Prostate gland (tissue), 2 donors: ENCODE results near the gene EIF4A2. TPM values are rescaled to one million over a fixed set of nuclear protein-coding genes. Genes with fewer than 3 reads are reported as not detected.

Source experiments
- DNase-seq: peaks from one replicate; pipeline ENCODE4 v3.0.0-alpha.2; 2019; ENCODE audit warnings: low spot score
- H3K27ac ChIP-seq, 2 donors: fragments of 200-600 bp; sonication (generic); 2 replicates each; pipeline ENCODE4 v1.5.1; 2017 to 2019
- H3K27me3 ChIP-seq: fragments of 200-600 bp; sonication (generic); replicated peaks from 2 replicates; pipeline ENCODE4 v1.5.1; 2019; ENCODE audit not compliant: insufficient read depth
- H3K36me3 ChIP-seq, 2 donors: fragments of 200-600 bp; sonication (generic); 1 replicate in 1 of 2; 2 replicates in 1 of 2; pipeline versions ENCODE4 v1.5.1 to v1.8.1; 2017 to 2019
- H3K4me1 ChIP-seq: fragments of 200-600 bp; sonication (generic); replicated peaks from 2 replicates; pipeline ENCODE4 v1.5.1; 2019
- H3K4me3 ChIP-seq, 2 donors: fragments of 200-600 bp; sonication (generic); 2 replicates each; pipeline ENCODE4 v1.5.1; 2017 to 2019
- H3K9me3 ChIP-seq: fragments of 200-600 bp; sonication (generic); 2 replicates; pipeline ENCODE4 v1.5.1; 2017
- CTCF ChIP-seq, 4 experiments: fragments of 200-600 bp in 2 of 4; fragments of 450-650 bp in 2 of 4; sonication (generic) in 2 of 4; IDR thresholded peaks; 1 replicate in 3 of 4; 2 replicates in 1 of 4; pipeline ENCODE4 v1.5.1; 2016 to 2019; ENCODE audit warnings: antibody characterized with exemption in 4 of 4, mild to moderate bottlenecking in 2 of 4, moderate library complexity in 2 of 4
- POLR2A ChIP-seq: fragments of 450-650 bp; IDR thresholded peaks from one replicate; pipeline ENCODE4 v1.6.1; 2016; ENCODE audit warnings: antibody characterized with exemption, mild to moderate bottlenecking
- POLR2AphosphoS5 ChIP-seq: sonication (generic); formaldehyde crosslinking; IDR thresholded peaks from one replicate; pipeline ENCODE4 v1.6.1; 2017; ENCODE audit warnings: antibody characterized with exemption
- WGBS: methylation state at CpG from one replicate; pipeline ENCODE4 v1.1.5; 2018; 5-methylcytosine and 5-hydroxymethylcytosine counted together
- intact Hi-C: fragments of 100-400 bp; cut with DNase I; formaldehyde crosslinking; loops from one replicate; pipeline ENCODE4 v1.14.2; 2022
- total RNA-seq, 2 donors: library from RNA; depleted of rRNA; stranded (reverse); fragments of >200 nt; gene quantifications; one replicate each; pipeline ENCODE4 v1.1.0, GENCODE V29; 2016

Gene EIF4A2
- total RNA-seq, 2 donors from 2014 or later = 291 to 402 TPM

DNA sequence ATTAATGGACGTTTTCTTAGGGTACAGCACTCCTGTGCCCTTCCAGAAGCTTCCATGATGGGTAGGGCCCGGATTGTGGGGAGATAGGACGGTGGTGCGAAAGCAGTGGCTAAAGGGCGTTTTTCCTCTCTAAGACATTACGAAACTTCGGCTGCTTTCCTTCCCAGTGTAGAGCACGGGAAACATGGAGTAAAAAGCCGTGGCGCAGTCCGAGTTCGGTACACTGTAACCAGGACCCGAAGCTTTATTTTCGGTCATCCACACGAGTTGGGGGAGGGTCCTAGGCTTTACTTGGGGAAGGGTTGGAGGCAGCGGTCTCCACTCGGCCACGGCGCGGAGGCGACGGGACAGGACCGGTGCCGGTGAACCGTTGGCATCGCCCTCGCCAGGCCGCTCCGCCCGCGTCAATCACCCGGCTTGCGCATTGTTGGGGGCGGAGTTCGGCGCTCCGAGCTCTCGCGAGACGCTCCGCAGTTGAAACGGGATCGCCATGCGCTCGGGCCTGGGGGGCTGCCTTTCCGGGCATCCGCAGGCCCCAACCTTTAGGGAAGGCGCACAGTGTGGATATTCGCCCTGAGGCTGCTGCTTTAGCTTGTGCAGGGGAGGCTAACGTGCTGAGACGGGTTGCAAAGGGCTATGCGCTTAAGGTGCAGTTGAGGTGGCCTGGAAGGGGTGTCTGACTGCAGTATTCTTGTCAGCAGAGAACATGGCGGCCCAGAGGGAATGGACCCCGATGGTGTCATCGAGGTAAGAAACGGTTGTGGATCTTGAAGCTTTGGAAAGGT is 546 bp downstream of the EIF4A2 start:
- Histone ChIP-seq H3K36me3 (peaks cover 0 to 24% of the 10 kb centered on the region in 2 donors), H3K4me1 (peaks cover 11% of the 10 kb centered on the region), H3K27me3 (no peaks in the 10 kb centered on the region), H3K4me3 (peak overlapping the region; percentile 78 to 88), H3K9me3 (no peaks in the 10 kb centered on the region), H3K27ac (peak overlapping the region; percentile 99)
- intact Hi-C loops = loop anchor here (2.0 to 10.0 kb wide), 3 partner anchors 23 to 849 kb away; partner anchors contain the start of genes DNAJB11, RFC4 and TRA2B
- WGBS = under 1% methylated on average over 56 of the region's 56 CpGs
- TF ChIP-seq CTCF (IDR thresholded peaks at IDR 0.05) = no peak
- peak; percentile 89 for TF ChIP-seq POLR2A
- peak; percentile 90 for TF ChIP-seq POLR2AphosphoS5
- DNase-seq = peak; percentile 84

DNA sequence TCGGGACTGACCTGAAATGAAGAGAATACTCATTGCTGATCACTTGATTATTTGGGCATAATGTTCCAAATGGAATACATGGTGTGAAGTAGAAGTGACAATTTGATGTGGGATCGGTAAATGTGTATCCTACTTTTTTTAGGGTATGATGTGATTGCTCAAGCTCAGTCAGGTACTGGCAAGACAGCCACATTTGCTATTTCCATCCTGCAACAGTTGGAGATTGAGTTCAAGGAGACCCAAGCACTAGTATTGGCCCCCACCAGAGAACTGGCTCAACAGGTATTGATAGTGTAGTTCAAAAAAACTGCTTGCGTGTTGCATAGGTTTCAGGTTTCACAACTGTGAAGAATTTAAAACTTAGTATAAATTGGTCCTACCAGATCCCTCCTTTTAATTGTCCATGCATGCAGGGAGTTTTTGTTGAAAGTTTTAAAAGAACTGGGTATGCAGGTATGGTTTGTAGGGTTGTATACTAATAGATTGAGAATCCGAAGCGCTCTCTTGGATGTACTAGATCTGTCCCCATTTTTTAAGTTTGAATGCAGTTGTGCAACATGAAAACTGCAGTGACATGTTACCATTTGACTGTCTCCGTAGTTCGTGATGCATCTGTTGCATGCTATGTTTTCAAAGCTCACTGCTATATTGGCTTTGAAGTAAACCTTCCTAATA is 1.6 kb downstream of the EIF4A2 start:
- peaks cover 0 to 29% of the 10 kb centered on the region in 2 donors for H3K36me3 ChIP-seq
- H3K27ac ChIP-seq = peak overlapping the region; percentile 99
- peaks cover 11% of the 10 kb centered on the region for H3K4me1 ChIP-seq
- TF ChIP-seq CTCF (IDR thresholded peaks at IDR 0.05) (no peak), POLR2AphosphoS5 (no peak), POLR2A (no peak)
- H3K9me3 ChIP-seq = no peaks in the 10 kb centered on the region
- H3K4me3 ChIP-seq = peak overlapping the region; percentile 78 to 88
- DNase-seq = no peak
- intact Hi-C loops = loop anchor here (10.0 kb wide), 2 partner anchors 210 to 850 kb away; partner anchors contain the start of genes DNAJB11 and TRA2B
- H3K27me3 ChIP-seq = no peaks in the 10 kb centered on the region
- WGBS = 19% methylated on average over 7 of the region's 7 CpGs

DNA sequence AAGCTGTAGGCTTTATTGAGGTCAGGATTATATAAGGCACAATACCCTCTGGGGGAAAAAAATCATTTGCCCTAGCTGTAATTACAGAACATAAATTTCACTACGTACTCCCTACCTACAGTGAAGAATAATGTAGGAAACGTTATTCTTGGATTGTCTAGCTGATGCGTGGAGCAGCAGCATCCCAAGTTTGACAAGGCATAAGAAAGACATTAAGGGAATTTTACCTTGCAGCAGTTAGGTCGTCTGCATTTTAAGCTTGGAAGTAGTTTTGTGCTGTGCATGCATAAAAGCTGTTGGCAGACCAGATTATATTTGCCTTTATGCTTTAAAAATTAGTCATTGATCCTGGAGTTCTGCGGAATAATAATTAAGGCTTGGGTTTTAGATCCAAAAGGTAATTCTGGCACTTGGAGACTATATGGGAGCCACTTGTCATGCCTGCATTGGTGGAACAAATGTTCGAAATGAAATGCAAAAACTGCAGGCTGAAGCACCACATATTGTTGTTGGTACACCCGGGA is 2.2 kb downstream of the EIF4A2 start:
- WGBS = 24% methylated on average over 7 of the region's 7 CpGs
- peak overlapping the region in 1 of 2 donors; percentile 99 for H3K27ac ChIP-seq
- peaks cover 11% of the 10 kb centered on the region for H3K4me1 ChIP-seq

DNA sequence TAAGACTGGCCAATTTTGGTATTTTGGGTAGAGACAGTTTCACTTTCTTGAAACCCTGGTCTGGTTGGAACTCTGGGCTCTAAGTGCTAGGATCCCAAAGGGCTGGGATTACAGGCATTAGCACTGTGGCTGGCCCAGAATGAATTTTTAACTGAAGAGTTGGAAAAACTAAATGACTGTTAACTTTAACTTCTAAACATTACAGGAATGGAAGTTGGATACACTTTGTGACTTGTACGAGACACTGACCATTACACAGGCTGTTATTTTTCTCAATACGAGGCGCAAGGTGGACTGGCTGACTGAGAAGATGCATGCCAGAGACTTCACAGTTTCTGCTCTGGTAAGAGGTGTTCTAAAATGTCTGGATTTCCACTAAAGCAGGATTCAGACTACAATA is 3.5 kb downstream of the EIF4A2 start:
- Histone ChIP-seq H3K9me3 (no peaks in the 10 kb centered on the region), H3K4me3 (peak overlapping the region in 1 of 2 donors; percentile 3), H3K4me1 (peaks cover 11% of the 10 kb centered on the region), H3K27me3 (no peaks in the 10 kb centered on the region), H3K36me3 (peaks cover 0 to 29% of the 10 kb centered on the region in 2 donors), H3K27ac (no peak overlapping the region)
- 59% methylated on average over 3 of the region's 3 CpGs for whole genome bisulfite sequencing
- intact Hi-C loops = loop anchor here (10.0 kb wide), 2 partner anchors 212 to 852 kb away; partner anchors contain the start of genes DNAJB11 and TRA2B
- TF ChIP-seq POLR2A = no peak
- no peak for DNase-seq

More for the DNA sequence above, 2.2 kb downstream of the EIF4A2 start:
- H3K9me3 ChIP-seq = no peaks in the 10 kb centered on the region
- no peaks in the 10 kb centered on the region for H3K27me3 ChIP-seq
- TF ChIP-seq POLR2A (no peak), POLR2AphosphoS5 (no peak), CTCF (IDR thresholded peaks at IDR 0.05) (no peak)
- no peak for DNase-seq
- peak overlapping the region; percentile 78 to 88 for H3K4me3 ChIP-seq
- H3K36me3 ChIP-seq = peaks cover 0 to 29% of the 10 kb centered on the region in 2 donors
- intact Hi-C loops = loop anchor here (10.0 kb wide), 2 partner anchors 211 to 851 kb away; partner anchors contain the start of genes DNAJB11 and TRA2B
